Stomach (tissue), 4 donors: ENCODE results near the gene KRT14.

Source experiments
- POLR2A ChIP-seq, 4 donors: fragments of 450-650 bp; IDR thresholded peaks; one replicate each; pipeline ENCODE4 v1.6.1; 2016; ENCODE audit warnings: antibody characterized with exemption in 4 of 4, control low read depth in 2 of 4, mild to moderate bottlenecking in 1 of 4, moderate library complexity in 1 of 4
- POLR2AphosphoS5 ChIP-seq, 3 donors: sonication (generic); formaldehyde crosslinking; IDR thresholded peaks; one replicate each; pipeline ENCODE4 v1.6.1; 2016; ENCODE audit warnings: antibody characterized with exemption in 3 of 3
- TF ChIP-seq, protein P1 (sequence below), 7 experiments: fragments of 450-650 bp in 4 of 7; fragments of 200-600 bp in 3 of 7; sonication (generic) in 3 of 7; IDR thresholded peaks; one replicate each; pipeline ENCODE4 v1.5.1; 2016 to 2019; ENCODE audit warnings: antibody characterized with exemption in 7 of 7, control low read depth in 2 of 7, mild to moderate bottlenecking in 1 of 7

DNA sequence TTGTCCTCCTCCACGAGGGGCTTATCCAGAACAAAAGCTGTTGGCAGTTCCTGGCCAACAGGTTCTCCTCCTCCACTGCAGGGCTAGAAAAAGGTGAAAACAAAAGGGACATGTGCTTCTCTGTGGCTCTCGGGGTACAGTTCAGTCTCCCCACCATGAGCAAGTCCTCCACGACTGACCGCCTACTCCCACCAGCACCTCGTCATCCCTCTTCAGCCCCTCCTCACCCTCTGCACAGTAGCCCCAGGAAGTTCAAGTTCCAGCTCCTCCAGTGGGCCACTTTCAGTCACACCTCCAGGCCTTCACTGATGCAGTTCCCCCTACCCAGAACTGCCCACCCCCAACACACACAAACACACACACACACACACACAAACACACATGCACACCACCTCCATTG, 34.2 kb downstream of the KRT14 start:
- TF ChIP-seq, protein P1, sequence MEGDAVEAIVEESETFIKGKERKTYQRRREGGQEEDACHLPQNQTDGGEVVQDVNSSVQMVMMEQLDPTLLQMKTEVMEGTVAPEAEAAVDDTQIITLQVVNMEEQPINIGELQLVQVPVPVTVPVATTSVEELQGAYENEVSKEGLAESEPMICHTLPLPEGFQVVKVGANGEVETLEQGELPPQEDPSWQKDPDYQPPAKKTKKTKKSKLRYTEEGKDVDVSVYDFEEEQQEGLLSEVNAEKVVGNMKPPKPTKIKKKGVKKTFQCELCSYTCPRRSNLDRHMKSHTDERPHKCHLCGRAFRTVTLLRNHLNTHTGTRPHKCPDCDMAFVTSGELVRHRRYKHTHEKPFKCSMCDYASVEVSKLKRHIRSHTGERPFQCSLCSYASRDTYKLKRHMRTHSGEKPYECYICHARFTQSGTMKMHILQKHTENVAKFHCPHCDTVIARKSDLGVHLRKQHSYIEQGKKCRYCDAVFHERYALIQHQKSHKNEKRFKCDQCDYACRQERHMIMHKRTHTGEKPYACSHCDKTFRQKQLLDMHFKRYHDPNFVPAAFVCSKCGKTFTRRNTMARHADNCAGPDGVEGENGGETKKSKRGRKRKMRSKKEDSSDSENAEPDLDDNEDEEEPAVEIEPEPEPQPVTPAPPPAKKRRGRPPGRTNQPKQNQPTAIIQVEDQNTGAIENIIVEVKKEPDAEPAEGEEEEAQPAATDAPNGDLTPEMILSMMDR (IDR thresholded peaks at IDR 0.05), result no peak
- TF ChIP-seq POLR2A (IDR thresholded peaks at IDR 0.05) (no peak), POLR2AphosphoS5 (IDR thresholded peaks at IDR 0.05) (no peak)
